ENCODE results near the gene PPP1R15B. TPM values are rescaled to one million over a fixed set of nuclear protein-coding genes. Genes with fewer than 3 reads are reported as not detected.

Gene PPP1R15B
- total RNA-seq, 1 experiment from 2014 or later, result 50.7 TPM

- H3K4me3 ChIP-seq (ENCODE audit: low read length), result no peak overlapping the region
- intact Hi-C loops (cut with micrococcal nuclease), result no loop called here
- peaks cover 29% of the 10 kb centered on the region for H3K4me1 ChIP-seq (ENCODE audit: insufficient read depth, low read length)
- H3K9me3 ChIP-seq (ENCODE audit: low read length), result no peaks in the 10 kb centered on the region
- no peaks in the 10 kb centered on the region for H3K27me3 ChIP-seq (ENCODE audit: low read length)
- no peaks in the 10 kb centered on the region for H3F3A ChIP-seq (ENCODE audit: low read length, unreplicated experiment)
- H3K27ac ChIP-seq (ENCODE audit: low read length), result no peak overlapping the region
- H3K9me2 ChIP-seq (replicated peaks; ENCODE audit: low read length), result no peaks in the 10 kb centered on the region
- no peaks in the 10 kb centered on the region for H3K79me2 ChIP-seq (ENCODE audit: low read length)
- no peak overlapping the region for H3K9ac ChIP-seq (ENCODE audit: low read length)
- ChIA-PET POLR2A (ENCODE audit: unreplicated experiment) (no interaction called here), CTCF (interaction anchor here (0.7 kb wide), 1 partner anchor 50 kb away, joined by 3 read pairs; no protein-coding TSS in a partner anchor)
- TF ChIP-seq CTCF (conservative IDR thresholded peaks at IDR 0.05; ENCODE audit: low read depth, low read length), result no peak
- no peak for TF ChIP-seq EZH2phosphoT487 (IDR thresholded peaks at IDR 0.05; ENCODE audit: borderline replicate concordance, low read length)
- no peak for TF ChIP-seq EZH2 (IDR thresholded peaks at IDR 0.05; ENCODE audit: low read length, unreplicated experiment)
- no TSS peak for BruUV-seq (replicated peaks)
- no peak overlapping the region for H2AFZ ChIP-seq (ENCODE audit: low read length)
- no peak for ATAC-seq
- no peaks in the 10 kb centered on the region for H4K20me1 ChIP-seq (ENCODE audit: low read length)
- DNase-seq, result no peak
- H3K4me2 ChIP-seq (ENCODE audit: low read length), result no peak overlapping the region
- peaks cover 39% of the 10 kb centered on the region for H3K36me3 ChIP-seq (ENCODE audit: low read depth, low read length)
Measured at GRCh38 chr1:204426971-204427701, 15.5 kb upstream of the PPP1R15B start.

DNA sequence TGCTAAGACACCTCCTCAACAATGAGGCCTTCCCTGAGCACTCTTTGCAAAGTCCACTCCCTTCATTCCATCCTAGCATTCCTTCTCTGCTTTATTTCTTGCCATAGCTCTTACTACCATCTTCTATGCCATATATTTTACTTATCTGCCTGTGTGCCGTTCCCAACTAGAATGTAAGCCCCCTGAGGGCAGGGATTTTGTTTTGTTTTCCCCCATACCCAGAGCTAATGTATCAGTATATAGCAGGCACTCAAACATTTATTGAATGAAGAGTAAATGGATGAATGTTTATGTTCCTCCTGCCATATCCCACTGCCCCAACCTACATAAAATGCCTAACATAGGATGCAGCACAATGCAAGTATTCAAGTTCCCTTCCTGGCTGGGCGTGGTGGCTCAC is 14.9 kb upstream of the PPP1R15B start:
- H3K27me3 ChIP-seq (ENCODE audit: low read length), result no peaks in the 10 kb centered on the region
- no peaks in the 10 kb centered on the region for H3K9me2 ChIP-seq (replicated peaks; ENCODE audit: low read length)
- H3K36me3 ChIP-seq (ENCODE audit: low read depth, low read length), result peaks cover 37% of the 10 kb centered on the region
- ChIA-PET CTCF (interaction anchor here (0.8 kb wide), 1 partner anchor 68 kb away, joined by 3 read pairs; the partner anchor contains the start of gene PIK3C2B), POLR2A (ENCODE audit: unreplicated experiment) (interaction anchor here (0.8 kb wide), 1 partner anchor 90 kb away, joined by 4 read pairs; the partner anchor contains the start of gene MDM4)
- no peak for ATAC-seq
- no peaks in the 10 kb centered on the region for H4K20me1 ChIP-seq (ENCODE audit: low read length)
- no peak overlapping the region for H3K9ac ChIP-seq (ENCODE audit: low read length)
- H3K4me3 ChIP-seq (ENCODE audit: low read length), result no peak overlapping the region
- H3K4me1 ChIP-seq (ENCODE audit: insufficient read depth, low read length), result peaks cover 22% of the 10 kb centered on the region
- TF ChIP-seq EZH2 (IDR thresholded peaks at IDR 0.05; ENCODE audit: low read length, unreplicated experiment) (no peak), CTCF (conservative IDR thresholded peaks at IDR 0.05; ENCODE audit: low read depth, low read length) (no peak), EZH2phosphoT487 (IDR thresholded peaks at IDR 0.05; ENCODE audit: borderline replicate concordance, low read length) (no peak)
- H2AFZ ChIP-seq (ENCODE audit: low read length), result no peak overlapping the region
- H3K9me3 ChIP-seq (ENCODE audit: low read length), result no peaks in the 10 kb centered on the region
- H3F3A ChIP-seq (ENCODE audit: low read length, unreplicated experiment), result no peaks in the 10 kb centered on the region
- no peak for DNase-seq
- intact Hi-C loops (cut with micrococcal nuclease), result no loop called here
- H3K79me2 ChIP-seq (ENCODE audit: low read length), result no peaks in the 10 kb centered on the region
- BruUV-seq (replicated peaks), result no TSS peak
- H3K27ac ChIP-seq (ENCODE audit: low read length), result peak overlapping the region; percentile 49
- H3K4me2 ChIP-seq (ENCODE audit: low read length), result peak overlapping the region; percentile 15

DNA sequence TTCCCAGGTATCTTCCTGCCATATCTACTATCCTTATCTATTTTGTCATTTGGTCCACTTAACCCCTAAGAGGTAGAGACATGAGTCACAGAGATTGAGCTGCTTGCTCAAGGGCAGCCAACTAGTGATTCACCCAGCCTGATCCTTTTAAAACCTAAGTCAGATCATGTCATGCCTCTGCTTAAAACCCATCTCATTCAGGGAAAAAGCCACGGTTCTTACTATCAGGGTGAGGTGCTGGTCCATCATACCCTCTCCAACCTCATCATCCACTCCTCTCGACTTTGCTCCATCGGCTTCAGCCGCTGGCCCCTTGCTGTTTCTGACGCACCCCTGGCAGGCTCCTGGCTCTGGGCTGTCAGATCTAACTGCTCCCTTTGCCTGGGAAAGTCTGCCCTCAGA is 14.4 kb upstream of the PPP1R15B start:
- POLR2A ChIA-PET (ENCODE audit: unreplicated experiment), result interaction anchor here (0.8 kb wide), 1 partner anchor 90 kb away, joined by 4 read pairs; the partner anchor contains the start of gene MDM4
- TF ChIP-seq CTCF (conservative IDR thresholded peaks at IDR 0.05; ENCODE audit: low read depth, low read length), result no peak
- TF ChIP-seq EZH2phosphoT487 (IDR thresholded peaks at IDR 0.05; ENCODE audit: borderline replicate concordance, low read length), result no peak
- TF ChIP-seq EZH2 (IDR thresholded peaks at IDR 0.05; ENCODE audit: low read length, unreplicated experiment), result no peak

More for the DNA sequence above, 14.4 kb upstream of the PPP1R15B start:
- BruUV-seq (replicated peaks), result no TSS peak
- CTCF ChIA-PET, result interaction anchor here (0.8 kb wide), 1 partner anchor 69 kb away, joined by 3 read pairs; the partner anchor contains the start of gene PIK3C2B
- H3K4me1 ChIP-seq (ENCODE audit: insufficient read depth, low read length), result peaks cover 21% of the 10 kb centered on the region
- no peaks in the 10 kb centered on the region for H4K20me1 ChIP-seq (ENCODE audit: low read length)
- intact Hi-C loops (cut with micrococcal nuclease), result no loop called here
- H3K79me2 ChIP-seq (ENCODE audit: low read length), result no peaks in the 10 kb centered on the region
- H3F3A ChIP-seq (ENCODE audit: low read length, unreplicated experiment), result no peaks in the 10 kb centered on the region
- H3K4me2 ChIP-seq (ENCODE audit: low read length), result peak overlapping the region; percentile 15
- H3K36me3 ChIP-seq (ENCODE audit: low read depth, low read length), result peaks cover 38% of the 10 kb centered on the region
- peak; percentile 93 for ATAC-seq
- H3K9me2 ChIP-seq (replicated peaks; ENCODE audit: low read length), result no peaks in the 10 kb centered on the region
- H3K27me3 ChIP-seq (ENCODE audit: low read length), result no peaks in the 10 kb centered on the region
- H3K27ac ChIP-seq (ENCODE audit: low read length), result peak overlapping the region; percentile 49
- no peak overlapping the region for H2AFZ ChIP-seq (ENCODE audit: low read length)
- DNase-seq, result peak; percentile 87
- H3K9ac ChIP-seq (ENCODE audit: low read length), result no peak overlapping the region
- no peak overlapping the region for H3K4me3 ChIP-seq (ENCODE audit: low read length)
- H3K9me3 ChIP-seq (ENCODE audit: low read length), result no peaks in the 10 kb centered on the region

Data from PC-3 (cell line).